Upper lobe of left lung (tissue), 4 donors: ENCODE results near the gene PRELID1.

ENCODE experiments used
- CTCF ChIP-seq, 6 experiments: fragments of 450-650 bp in 4 of 6; fragments of 200-600 bp in 2 of 6; sonication (generic) in 2 of 6; IDR thresholded peaks; one replicate each; pipeline ENCODE4 v1.5.1; 2016 to 2019; ENCODE audit warnings: antibody characterized with exemption in 6 of 6
- EP300 ChIP-seq, 4 donors: sonication (generic); formaldehyde crosslinking; IDR thresholded peaks; one replicate each; pipeline ENCODE4 v1.5.1; 2017; ENCODE audit warnings: antibody characterized with exemption in 4 of 4, control low read depth in 2 of 4
- POLR2A ChIP-seq, 4 donors: fragments of 450-650 bp; IDR thresholded peaks; one replicate each; pipeline ENCODE4 v1.5.1; 2016 to 2017; ENCODE audit warnings: antibody characterized with exemption in 4 of 4, mild to moderate bottlenecking in 2 of 4

DNA sequence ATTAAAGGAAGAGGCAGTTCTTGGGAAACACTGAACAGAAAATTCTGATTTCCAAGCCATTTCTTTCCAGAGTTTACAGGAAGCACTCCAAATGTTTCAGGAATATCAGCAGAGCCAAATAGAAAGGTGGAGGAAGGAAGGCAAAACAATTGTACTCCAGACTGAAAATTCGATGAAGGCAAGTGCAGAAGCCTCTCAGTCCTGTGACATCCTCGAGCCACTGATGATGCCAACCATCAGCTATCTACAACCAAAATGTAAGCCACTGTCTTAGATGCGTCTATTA lies 45.7 kb downstream of the PRELID1 start:
- no peak for TF ChIP-seq EP300 (IDR thresholded peaks at IDR 0.05)
- TF ChIP-seq CTCF (IDR thresholded peaks at IDR 0.05): no peak
- TF ChIP-seq POLR2A (IDR thresholded peaks at IDR 0.05): no peak
